Retinal pigment epithelial cell (primary cell): ENCODE data around the gene WNK1.

Source experiments
- DNase-seq: peaks from one replicate; pipeline ENCODE4 v3.0.0-alpha.2; 2010; ENCODE audit warnings: low read depth
- H3K4me3 ChIP-seq: 2 replicates; pipeline ENCODE4 v1.5.1; 2011; ENCODE audit warnings: mild to moderate bottlenecking, low read length, control low read depth, moderate library complexity
- TF ChIP-seq, protein P1 (sequence below): conservative IDR thresholded peaks from 2 replicates; pipeline ENCODE4 v1.5.1; 2011; ENCODE audit warnings: low read depth, low read length, control low read depth, inconsistent platforms

WNK1 gene

DNA sequence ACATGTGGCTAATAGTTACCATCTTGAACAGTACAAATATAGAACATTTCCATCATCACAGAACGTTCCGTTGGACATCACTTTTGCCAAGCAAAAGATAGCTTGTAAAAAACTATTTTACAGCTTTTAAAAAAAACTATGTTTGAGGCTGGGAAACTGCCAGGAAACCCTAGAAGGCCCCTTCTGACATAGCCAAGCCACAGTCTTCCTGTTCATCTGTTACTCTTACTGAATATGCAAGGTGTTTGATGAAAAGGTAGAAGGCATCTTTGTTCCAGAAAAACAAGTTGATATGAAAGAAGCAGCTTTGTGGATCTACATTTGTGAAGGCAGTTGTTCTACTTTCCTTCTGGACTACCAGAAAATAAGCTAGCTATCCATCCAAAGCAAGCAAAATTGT, 23.6 kb upstream of the WNK1 start:
- DNase-seq = no peak
- H3K4me3 ChIP-seq = no peak overlapping the region
- TF ChIP-seq, protein P1, sequence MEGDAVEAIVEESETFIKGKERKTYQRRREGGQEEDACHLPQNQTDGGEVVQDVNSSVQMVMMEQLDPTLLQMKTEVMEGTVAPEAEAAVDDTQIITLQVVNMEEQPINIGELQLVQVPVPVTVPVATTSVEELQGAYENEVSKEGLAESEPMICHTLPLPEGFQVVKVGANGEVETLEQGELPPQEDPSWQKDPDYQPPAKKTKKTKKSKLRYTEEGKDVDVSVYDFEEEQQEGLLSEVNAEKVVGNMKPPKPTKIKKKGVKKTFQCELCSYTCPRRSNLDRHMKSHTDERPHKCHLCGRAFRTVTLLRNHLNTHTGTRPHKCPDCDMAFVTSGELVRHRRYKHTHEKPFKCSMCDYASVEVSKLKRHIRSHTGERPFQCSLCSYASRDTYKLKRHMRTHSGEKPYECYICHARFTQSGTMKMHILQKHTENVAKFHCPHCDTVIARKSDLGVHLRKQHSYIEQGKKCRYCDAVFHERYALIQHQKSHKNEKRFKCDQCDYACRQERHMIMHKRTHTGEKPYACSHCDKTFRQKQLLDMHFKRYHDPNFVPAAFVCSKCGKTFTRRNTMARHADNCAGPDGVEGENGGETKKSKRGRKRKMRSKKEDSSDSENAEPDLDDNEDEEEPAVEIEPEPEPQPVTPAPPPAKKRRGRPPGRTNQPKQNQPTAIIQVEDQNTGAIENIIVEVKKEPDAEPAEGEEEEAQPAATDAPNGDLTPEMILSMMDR = no peak

- TF ChIP-seq, protein P1 = no peak
- DNase-seq = no peak
- H3K4me3 ChIP-seq = no peak overlapping the region
Measured at GRCh38 chr12:729221-729620, 23.2 kb upstream of the WNK1 start.

DNA sequence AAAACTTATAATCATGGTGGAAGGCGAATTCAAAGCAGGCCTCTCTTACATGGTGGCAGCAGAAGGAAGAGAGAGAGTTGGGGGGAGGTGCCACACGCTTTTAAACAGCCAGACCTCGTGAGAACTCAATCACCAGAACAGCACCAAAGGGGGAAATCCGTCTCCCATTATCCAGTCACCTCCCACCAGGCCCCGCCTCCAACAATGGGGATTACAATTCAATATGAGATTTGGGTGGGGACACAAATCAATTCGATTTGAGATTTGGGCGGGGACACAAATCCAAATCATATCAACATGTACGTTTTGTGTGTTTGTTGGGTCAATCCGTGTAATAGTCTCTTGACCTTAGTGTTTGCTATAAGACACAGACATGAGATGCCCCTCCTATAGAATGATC, 21.8 kb upstream of the WNK1 start:
- DNase-seq = no peak
- TF ChIP-seq, protein P1 = no peak
- H3K4me3 ChIP-seq = no peak overlapping the region

DNA sequence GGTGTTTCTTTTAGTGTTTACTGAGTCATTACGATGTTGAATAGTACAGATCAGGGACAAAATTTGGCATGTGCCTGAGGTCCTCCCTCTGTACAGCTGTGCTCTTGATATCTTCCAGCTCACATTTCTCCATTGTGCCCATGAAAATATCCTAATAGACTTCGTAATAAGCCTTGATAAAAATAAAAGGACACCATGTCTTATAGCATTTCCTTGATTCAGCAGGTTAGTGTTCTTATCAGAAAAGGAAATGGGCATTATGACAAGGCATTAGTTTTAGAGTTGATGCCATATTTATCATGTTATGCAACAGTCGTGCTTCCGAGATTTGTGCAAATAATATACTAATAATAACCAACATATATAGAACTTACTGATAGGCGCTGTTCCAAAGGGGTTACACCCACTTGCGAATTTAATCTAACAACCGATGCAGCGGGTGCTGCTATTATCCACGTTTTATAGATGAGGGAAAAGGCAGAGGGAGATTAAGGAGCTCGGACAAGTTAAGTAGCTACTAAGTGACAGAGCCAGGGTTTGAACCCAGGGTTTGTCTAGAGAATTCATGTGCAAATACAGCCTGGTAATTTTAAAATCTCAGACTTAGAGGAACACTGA, 15.1 kb upstream of the WNK1 start:
- no peak for DNase-seq
- no peak overlapping the region for H3K4me3 ChIP-seq
- TF ChIP-seq, protein P1 = no peak

- no peak for DNase-seq
- TF ChIP-seq, protein P1 = no peak
- H3K4me3 ChIP-seq = no peak overlapping the region
Measured at GRCh38 chr12:738712-739111, 13.7 kb upstream of the WNK1 start.

DNA sequence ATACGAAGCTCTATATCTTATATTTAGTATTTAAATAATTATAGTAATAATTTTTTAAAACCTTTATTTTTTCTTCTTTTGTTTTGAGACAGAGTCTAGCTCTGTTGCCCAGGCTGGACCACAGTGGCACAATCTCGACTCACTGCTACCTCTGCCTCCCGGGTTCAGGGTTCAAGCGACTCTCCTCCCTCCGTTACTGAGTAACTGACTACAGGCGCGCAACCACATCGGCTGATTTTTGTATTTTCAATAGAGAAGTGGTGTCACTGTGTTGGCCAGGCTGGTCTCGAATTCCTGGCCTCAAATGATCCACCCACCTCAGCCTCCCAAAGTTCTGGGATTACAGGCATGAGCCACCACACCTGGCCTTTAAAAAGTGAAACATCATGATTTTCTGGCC, 13.0 kb upstream of the WNK1 start:
- H3K4me3 ChIP-seq = no peak overlapping the region
- TF ChIP-seq, protein P1 = no peak
- no peak for DNase-seq

DNA sequence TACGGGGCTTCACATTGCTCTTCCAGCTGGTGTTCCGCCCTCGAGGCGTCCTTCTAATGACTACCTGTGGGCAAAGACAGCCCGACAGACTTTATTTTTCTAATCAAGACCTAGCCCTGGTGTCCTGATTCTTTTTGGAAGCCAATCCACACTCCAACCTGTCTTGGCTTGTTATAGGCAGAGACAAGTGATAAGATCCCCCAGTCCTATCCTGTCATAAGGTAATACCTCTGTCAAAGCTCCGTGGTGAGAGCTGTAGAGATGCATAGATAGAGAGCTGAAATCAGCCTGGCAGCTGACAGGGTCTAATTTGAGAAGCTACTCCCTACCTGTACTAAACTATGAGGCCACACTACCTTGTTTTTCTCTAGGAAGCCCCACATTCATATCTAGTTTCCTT, 11.5 kb upstream of the WNK1 start:
- TF ChIP-seq, protein P1 = no peak
- H3K4me3 ChIP-seq = no peak overlapping the region

More for the DNA sequence above, 11.5 kb upstream of the WNK1 start:
- no peak for DNase-seq
